GM20431 (cell line): ENCODE results near the gene HLF.

Experiments
- in situ Hi-C: fragments of 300-500 bp; cut with MseI, MboI; formaldehyde crosslinking; loops from one replicate; pipeline ENCODE4 v1.15.0; 2020; ENCODE audit warnings: low sequenced_read_pairs; ENCODE audit not compliant: unreplicated experiment

HLF gene

DNA sequence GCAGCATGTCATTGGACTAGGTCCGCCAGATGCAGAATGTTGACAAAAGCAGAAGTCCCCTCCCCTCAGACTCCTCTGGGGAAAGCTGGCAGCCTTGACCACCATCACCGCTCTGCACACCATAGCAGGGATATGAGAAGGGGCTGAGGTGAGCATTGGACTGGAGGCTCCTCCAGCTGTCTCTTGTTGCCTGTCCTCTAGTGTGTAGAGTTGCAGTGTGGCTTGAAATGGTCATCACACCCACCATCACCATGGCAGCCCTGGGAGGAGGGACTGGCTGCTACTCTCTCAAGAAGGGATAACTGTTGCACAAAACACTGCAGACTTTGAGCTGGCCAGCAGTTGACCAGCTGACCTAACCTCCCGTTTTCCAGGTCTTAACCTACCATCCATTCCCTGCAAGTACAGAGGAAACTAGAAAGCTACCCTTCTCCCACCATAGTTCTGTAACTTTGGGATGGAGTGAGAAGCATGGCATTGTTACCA is 38.3 kb downstream of the HLF start:
- in situ Hi-C loops, result loop anchor here (25.0 kb wide), 1 partner anchor 91 kb away; no protein-coding TSS in a partner anchor

GRCh38 chr17:55303701-55304145 is 39.0 kb downstream of the HLF start:
- in situ Hi-C loops, result loop anchor here (25.0 kb wide), 1 partner anchor 91 kb away; no protein-coding TSS in a partner anchor

- in situ Hi-C loops, result loop anchor here (25.0 kb wide), 1 partner anchor 92 kb away; no protein-coding TSS in a partner anchor
Measured at GRCh38 chr17:55304171-55304859, 39.6 kb downstream of the HLF start.

GRCh38 chr17:55305321-55306087 is 40.7 kb downstream of the HLF start:
- in situ Hi-C loops, result loop anchor here (25.0 kb wide), 1 partner anchor 93 kb away; no protein-coding TSS in a partner anchor

DNA sequence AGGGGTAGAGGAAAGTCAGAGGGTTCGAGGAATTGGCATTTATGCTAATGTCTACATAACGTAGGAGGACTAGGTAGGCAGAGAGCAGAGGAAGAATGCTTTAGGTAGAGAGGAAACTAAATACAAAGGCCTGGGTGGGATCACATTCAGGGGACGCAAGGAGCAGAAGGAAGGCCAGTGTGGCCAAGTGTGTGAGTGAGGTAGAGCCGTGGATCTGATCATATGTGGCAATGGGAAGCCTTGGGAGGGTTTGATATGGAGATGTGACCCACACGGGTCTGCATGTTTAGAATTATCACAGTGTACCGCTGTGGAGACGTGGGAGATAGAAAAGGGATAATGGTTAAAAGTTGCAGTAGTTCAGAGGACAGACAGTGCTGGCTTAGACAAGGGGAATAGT is 43.1 kb downstream of the HLF start:
- in situ Hi-C loops, result loop anchor here (25.0 kb wide), 1 partner anchor 96 kb away; no protein-coding TSS in a partner anchor

DNA sequence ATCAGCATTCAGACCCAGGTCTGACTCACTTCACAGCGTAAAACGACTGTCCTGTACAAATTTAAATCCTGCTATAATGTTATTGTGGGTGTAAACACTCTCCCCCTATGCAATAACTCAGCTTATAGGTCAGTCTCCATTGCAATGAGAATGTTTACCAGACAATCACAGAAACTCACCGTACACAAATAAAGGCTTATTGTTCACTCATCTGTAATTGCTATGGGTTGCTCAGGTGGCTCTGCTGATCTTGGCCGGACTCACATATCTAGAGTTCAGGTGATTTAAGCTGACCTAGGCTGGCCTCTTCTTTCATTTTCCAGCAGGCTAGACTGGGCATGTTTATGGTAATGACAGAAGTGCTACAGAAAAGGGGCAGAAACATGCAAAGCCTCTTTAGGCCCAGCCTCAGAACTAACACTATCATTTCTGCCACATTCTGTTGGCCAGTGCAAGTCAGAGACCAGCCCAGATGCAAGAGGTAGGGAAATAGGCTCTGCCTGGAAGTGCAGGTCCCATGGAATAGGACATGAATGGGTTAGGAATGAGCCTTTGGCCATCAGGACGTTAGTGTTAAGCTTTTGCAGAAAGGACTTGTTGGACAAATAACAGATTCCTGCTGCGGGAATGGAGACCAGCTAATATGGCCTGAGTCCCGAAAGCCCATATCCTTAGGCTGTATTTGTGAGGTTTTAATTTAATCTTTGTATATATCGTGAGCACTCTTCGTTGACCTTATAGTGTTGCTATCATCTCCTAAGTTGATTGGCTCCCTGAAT is 44.0 kb downstream of the HLF start:
- in situ Hi-C loops, result loop anchor here (25.0 kb wide), 1 partner anchor 97 kb away; no protein-coding TSS in a partner anchor

DNA sequence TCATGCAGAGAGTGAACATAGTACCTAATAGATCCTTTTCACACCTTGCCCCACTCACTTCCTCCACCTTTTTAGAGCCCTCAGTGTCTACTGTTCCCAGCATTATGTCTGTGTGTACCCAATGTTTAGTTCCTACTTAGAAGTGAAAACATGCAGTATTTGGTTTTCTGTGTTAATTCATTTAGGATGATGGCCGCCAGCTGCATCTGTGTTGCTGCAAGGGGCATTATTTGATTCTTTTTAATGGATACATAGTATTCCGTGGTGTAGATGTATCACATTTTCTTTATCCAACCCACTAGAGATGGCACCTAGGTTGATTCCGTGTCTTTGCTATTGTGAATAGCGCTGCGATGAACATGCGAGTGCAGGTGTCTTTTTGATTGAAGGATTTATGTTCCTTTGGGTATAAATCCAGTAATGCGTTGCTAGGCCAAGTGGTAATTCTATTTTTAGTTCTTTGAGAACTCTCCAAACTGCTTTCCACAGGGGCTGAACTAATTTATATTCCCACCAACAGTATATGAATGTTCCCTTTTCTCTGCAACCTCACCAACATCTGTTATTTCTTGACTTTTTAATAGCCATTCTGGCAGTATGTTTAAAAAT is 47.1 kb downstream of the HLF start:
- in situ Hi-C loops, result loop anchor here (25.0 kb wide), 1 partner anchor 100 kb away; no protein-coding TSS in a partner anchor

- in situ Hi-C loops, result loop anchor here (25.0 kb wide), 1 partner anchor 101 kb away; no protein-coding TSS in a partner anchor
Measured at GRCh38 chr17:55312852-55313251, 48.1 kb downstream of the HLF start.

GRCh38 chr17:55314061-55314783 is 49.5 kb downstream of the HLF start:
- in situ Hi-C loops, result loop anchor here (25.0 kb wide), 1 partner anchor 102 kb away; no protein-coding TSS in a partner anchor

GRCh38 chr17:55314784-55315491 is 50.2 kb downstream of the HLF start:
- in situ Hi-C loops, result loop anchor here (25.0 kb wide), 1 partner anchor 103 kb away; no protein-coding TSS in a partner anchor

DNA sequence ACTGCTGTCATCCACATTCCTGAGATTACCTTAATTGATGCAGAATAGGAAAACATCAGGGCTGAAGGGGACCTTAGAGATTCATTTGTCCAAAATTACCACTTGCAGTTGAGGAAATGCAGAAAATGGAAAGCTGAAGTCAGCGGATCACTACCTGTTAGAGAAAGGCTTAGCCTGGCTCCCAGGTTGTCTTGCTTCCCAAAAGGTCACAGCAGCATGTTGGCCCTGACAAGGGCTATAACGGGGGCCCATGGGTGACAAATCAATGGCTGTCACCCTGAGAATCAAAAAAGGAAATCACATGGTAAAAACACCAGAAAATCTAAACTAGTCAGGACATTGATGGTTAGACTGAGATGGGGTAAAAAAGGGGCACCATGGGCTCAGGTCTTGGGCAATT is 51.7 kb downstream of the HLF start:
- in situ Hi-C loops, result loop anchor here (25.0 kb wide), 1 partner anchor 104 kb away; no protein-coding TSS in a partner anchor

DNA sequence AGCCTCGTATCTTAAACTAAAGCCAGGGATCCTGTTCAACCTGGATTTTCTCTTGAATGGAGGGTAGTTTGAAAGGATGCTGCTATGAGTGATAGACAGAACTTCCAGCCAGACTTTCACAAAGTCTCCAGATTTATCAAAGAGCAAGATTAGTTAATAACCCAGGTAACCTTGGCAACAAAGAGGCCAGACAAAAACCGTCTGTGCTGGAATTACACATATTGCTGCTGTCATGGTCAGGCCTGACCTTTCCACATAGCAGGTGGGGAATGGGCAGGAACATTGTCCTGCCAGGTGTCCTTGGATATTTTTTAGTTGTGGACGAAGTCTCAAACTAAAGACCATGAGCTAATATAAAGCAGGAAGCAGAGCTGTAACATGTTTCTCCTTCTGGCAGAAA is 52.5 kb downstream of the HLF start:
- in situ Hi-C loops, result loop anchor here (25.0 kb wide), 1 partner anchor 105 kb away; no protein-coding TSS in a partner anchor

DNA sequence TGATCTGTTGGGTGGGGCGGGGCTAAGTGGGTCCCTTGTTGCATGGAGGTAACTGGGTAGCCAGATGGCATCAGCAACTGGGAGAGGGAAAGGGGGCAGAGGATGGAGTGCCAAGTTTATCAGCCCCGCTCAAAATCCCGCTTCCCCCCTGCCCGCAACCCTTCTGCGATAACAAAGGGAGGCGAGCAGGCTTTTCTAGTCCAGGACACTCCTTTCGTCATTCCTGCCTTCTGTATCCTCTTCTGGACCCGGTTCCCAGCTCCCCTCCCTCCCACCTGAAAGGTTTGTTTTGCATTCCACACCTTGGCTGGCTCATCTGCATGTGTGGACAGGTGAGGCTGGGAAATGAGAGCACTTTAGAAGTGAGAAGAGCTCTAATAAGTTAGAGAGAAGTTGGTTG is 53.3 kb downstream of the HLF start:
- in situ Hi-C loops, result loop anchor here (25.0 kb wide), 1 partner anchor 106 kb away; no protein-coding TSS in a partner anchor

- in situ Hi-C loops, result loop anchor here (25.0 kb wide), 1 partner anchor 107 kb away; no protein-coding TSS in a partner anchor
Measured at GRCh38 chr17:55318715-55319487, 54.1 kb downstream of the HLF start.

GRCh38 chr17:55319933-55320593 is 55.3 kb downstream of the HLF start:
- in situ Hi-C loops, result loop anchor here (25.0 kb wide), 1 partner anchor 108 kb away; no protein-coding TSS in a partner anchor

DNA sequence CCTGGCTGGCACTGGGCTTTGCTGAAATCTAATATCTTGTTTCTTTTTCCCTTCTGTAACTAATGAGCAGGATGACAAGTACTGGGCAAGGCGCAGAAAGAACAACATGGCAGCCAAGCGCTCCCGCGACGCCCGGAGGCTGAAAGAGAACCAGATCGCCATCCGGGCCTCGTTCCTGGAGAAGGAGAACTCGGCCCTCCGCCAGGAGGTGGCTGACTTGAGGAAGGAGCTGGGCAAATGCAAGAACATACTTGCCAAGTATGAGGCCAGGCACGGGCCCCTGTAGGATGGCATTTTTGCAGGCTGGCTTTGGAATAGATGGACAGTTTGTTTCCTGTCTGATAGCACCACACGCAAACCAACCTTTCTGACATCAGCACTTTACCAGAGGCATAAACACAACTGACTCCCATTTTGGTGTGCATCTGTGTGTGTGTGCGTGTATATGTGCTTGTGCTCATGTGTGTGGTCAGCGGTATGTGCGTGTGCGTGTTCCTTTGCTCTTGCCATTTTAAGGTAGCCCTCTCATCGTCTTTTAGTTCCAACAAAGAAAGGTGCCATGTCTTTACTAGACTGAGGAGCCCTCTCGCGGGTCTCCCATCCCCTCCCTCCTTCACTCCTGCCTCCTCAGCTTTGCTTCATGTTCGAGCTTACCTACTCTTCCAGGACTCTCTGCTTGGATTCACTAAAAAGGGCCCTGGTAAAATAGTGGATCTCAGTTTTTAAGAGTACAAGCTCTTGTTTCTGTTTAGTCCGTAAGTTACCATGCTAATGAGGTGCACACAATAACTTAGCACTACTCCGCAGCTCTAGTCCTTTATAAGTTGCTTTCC is 56.0 kb downstream of the HLF start:
- in situ Hi-C loops, result loop anchor here (25.0 kb wide), 1 partner anchor 109 kb away; no protein-coding TSS in a partner anchor
